GM13976 (cell line): ENCODE results near the gene C6orf120.

ENCODE experiments used
- DNase-seq: peaks from one replicate; pipeline ENCODE4 v3.0.0; 2012; ENCODE audit warnings: low spot score
- CTCF ChIP-seq: IDR thresholded peaks from 2 replicates; pipeline ENCODE4 v1.5.1; 2012; ENCODE audit warnings: borderline replicate concordance, mild to moderate bottlenecking; ENCODE audit not compliant: insufficient read depth; ENCODE audit errors: extremely low read depth, missing control alignments, control extremely low read depth
- in situ Hi-C: fragments of 300-500 bp; cut with MboI; formaldehyde crosslinking; loops from one replicate; pipeline ENCODE4 v1.12.0; 2022; ENCODE audit warnings: low sequenced_read_pairs, mixed read lengths, inconsistent platforms; ENCODE audit not compliant: unreplicated experiment

C6orf120 gene

GRCh38 chr6:169659820-169660610 is 41.9 kb upstream of the C6orf120 start:
- no peak for TF ChIP-seq CTCF
- DNase-seq = no peak
- in situ Hi-C loops = no loop called here

GRCh38 chr6:169660751-169661390 is 41.1 kb upstream of the C6orf120 start:
- in situ Hi-C loops = no loop called here
- DNase-seq = no peak
- TF ChIP-seq CTCF = no peak

- DNase-seq = no peak
- in situ Hi-C loops = no loop called here
- no peak for TF ChIP-seq CTCF
Observed at GRCh38 chr6:169661391-169661756, 40.6 kb upstream of the C6orf120 start.

GRCh38 chr6:169663468-169663867 is 38.5 kb upstream of the C6orf120 start:
- DNase-seq = no peak
- TF ChIP-seq CTCF = no peak
- in situ Hi-C loops = no loop called here

- in situ Hi-C loops = no loop called here
- TF ChIP-seq CTCF = no peak
- DNase-seq = no peak
Observed at GRCh38 chr6:169664227-169664626, 37.7 kb upstream of the C6orf120 start.

- in situ Hi-C loops = no loop called here
- no peak for TF ChIP-seq CTCF
- DNase-seq = no peak
Observed at GRCh38 chr6:169665289-169665688, 36.6 kb upstream of the C6orf120 start.
